Suprapubic skin (tissue), 4 donors: ENCODE results near the gene SPRTN. TPM values are rescaled to one million over a fixed set of nuclear protein-coding genes. Genes with fewer than 3 reads are reported as not detected.

Source experiments
- DNase-seq, 2 donors: peaks; one replicate each; pipeline ENCODE4 v3.0.0-alpha.2; 2019; ENCODE audit warnings: low spot score in 2 of 2
- H3K27ac ChIP-seq: fragments of 200-600 bp; sonication (generic); one replicate; pipeline ENCODE4 v1.5.1; 2019
- H3K27me3 ChIP-seq: fragments of 200-600 bp; sonication (generic); one replicate; pipeline ENCODE4 v1.5.1; 2019
- H3K36me3 ChIP-seq: fragments of 200-600 bp; sonication (generic); one replicate; pipeline ENCODE4 v1.5.1; 2019
- H3K4me1 ChIP-seq: fragments of 200-600 bp; sonication (generic); one replicate; pipeline ENCODE4 v1.5.1; 2019
- H3K4me3 ChIP-seq: fragments of 200-600 bp; sonication (generic); one replicate; pipeline ENCODE4 v1.5.1; 2019; ENCODE audit warnings: mild to moderate bottlenecking
- H3K9me3 ChIP-seq: fragments of 200-600 bp; sonication (generic); one replicate; pipeline ENCODE4 v1.5.1; 2019
- EP300 ChIP-seq: sonication (generic); formaldehyde crosslinking; IDR thresholded peaks from one replicate; pipeline ENCODE4 v1.6.1; 2017; ENCODE audit warnings: antibody characterized with exemption
- POLR2A ChIP-seq, 2 donors: fragments of 450-650 bp; IDR thresholded peaks; one replicate each; pipeline ENCODE4 v1.6.1; 2017; ENCODE audit warnings: antibody characterized with exemption in 2 of 2, mild to moderate bottlenecking in 2 of 2, moderate library complexity in 2 of 2
- POLR2AphosphoS5 ChIP-seq, 3 donors: sonication (generic); formaldehyde crosslinking; IDR thresholded peaks; one replicate each; pipeline ENCODE4 v1.6.1; 2017; ENCODE audit warnings: antibody characterized with exemption in 3 of 3
- WGBS: methylation state at CpG from one replicate; pipeline ENCODE4 v1.1.5; 2018; 5-methylcytosine and 5-hydroxymethylcytosine counted together
- total RNA-seq, 4 donors: library from RNA; depleted of rRNA; stranded (reverse); fragments of >200 nt; gene quantifications; one replicate each; pipeline ENCODE4 v1.1.0, GENCODE V29; 2016
- TF ChIP-seq, protein P1 (sequence below), 2 donors: fragments of 200-600 bp in 1 of 2; fragments of 450-650 bp in 1 of 2; sonication (generic) in 1 of 2; IDR thresholded peaks; one replicate each; pipeline ENCODE4 v1.5.1; 2016 to 2019; ENCODE audit warnings: antibody characterized with exemption in 2 of 2, mild to moderate bottlenecking in 1 of 2, moderate library complexity in 1 of 2

Gene SPRTN
- total RNA-seq, 4 donors from 2014 or later = 18.6 to 28.4 (median 22.8) TPM

- no peaks in the 10 kb centered on the region for H3K36me3 ChIP-seq
- H3K4me1 ChIP-seq = peaks cover 44% of the 10 kb centered on the region
- no peak overlapping the region for H3K4me3 ChIP-seq
- TF ChIP-seq POLR2A (IDR thresholded peaks at IDR 0.05) (no peak), EP300 (no peak), POLR2AphosphoS5 (IDR thresholded peaks at IDR 0.05) (no peak)
- TF ChIP-seq, protein P1, sequence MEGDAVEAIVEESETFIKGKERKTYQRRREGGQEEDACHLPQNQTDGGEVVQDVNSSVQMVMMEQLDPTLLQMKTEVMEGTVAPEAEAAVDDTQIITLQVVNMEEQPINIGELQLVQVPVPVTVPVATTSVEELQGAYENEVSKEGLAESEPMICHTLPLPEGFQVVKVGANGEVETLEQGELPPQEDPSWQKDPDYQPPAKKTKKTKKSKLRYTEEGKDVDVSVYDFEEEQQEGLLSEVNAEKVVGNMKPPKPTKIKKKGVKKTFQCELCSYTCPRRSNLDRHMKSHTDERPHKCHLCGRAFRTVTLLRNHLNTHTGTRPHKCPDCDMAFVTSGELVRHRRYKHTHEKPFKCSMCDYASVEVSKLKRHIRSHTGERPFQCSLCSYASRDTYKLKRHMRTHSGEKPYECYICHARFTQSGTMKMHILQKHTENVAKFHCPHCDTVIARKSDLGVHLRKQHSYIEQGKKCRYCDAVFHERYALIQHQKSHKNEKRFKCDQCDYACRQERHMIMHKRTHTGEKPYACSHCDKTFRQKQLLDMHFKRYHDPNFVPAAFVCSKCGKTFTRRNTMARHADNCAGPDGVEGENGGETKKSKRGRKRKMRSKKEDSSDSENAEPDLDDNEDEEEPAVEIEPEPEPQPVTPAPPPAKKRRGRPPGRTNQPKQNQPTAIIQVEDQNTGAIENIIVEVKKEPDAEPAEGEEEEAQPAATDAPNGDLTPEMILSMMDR (IDR thresholded peaks at IDR 0.05) = no peak
- no peak overlapping the region for H3K27ac ChIP-seq
- H3K9me3 ChIP-seq = no peaks in the 10 kb centered on the region
- DNase-seq = no peak
- H3K27me3 ChIP-seq = no peaks in the 10 kb centered on the region
Measured at GRCh38 chr1:231386466-231386865, 48.4 kb downstream of the SPRTN start.

DNA sequence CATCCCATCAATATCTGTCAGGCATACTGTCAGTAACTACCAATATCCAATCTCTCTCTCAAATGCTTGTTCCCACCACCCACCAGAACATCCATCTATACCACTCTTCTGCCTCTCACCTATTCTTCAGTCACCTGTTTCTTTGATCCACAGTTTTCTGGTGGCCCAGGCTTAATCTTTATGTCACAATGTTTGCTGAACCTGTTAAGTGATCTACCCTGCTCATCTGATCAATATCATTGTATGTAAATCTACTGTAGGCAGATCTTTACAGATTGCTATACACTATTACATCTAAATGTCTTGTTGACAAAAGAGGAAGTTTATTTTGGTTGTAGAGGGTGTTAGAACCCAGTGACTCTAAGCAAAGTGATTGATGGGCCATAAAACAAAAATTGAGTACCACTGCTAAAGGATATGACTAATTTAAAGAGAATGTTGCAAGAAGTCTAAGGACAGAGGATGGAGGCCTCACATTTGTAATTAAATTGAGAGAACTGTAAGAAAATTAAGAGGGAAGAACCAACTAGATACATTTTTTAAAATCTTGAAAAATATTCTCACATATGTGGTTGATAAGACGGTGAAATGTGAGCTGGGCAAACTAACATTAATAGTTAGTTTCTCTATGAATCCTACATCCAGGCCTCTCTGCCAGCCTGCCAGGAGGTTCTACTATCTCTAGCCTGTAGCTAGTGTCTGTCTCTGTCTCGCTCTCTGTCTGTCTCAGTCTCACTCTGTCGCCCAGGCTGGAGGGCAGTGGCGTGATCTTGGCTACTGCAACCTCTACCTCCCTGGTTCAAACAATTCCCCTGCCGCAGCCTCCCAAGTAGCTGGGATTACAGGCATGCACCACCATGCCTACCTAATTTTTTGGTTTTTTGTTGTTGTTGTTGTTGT, 49.9 kb downstream of the SPRTN start:
- H3K36me3 ChIP-seq = no peaks in the 10 kb centered on the region
- 96% methylated on average over 5 of the region's 5 CpGs for WGBS
- H3K9me3 ChIP-seq = no peaks in the 10 kb centered on the region
- TF ChIP-seq POLR2A (IDR thresholded peaks at IDR 0.05) (no peak), EP300 (no peak), POLR2AphosphoS5 (IDR thresholded peaks at IDR 0.05) (no peak)
- TF ChIP-seq, protein P1 (IDR thresholded peaks at IDR 0.05) = no peak
- no peak for DNase-seq
- H3K27me3 ChIP-seq = no peaks in the 10 kb centered on the region
- H3K27ac ChIP-seq = no peak overlapping the region
- peaks cover 31% of the 10 kb centered on the region for H3K4me1 ChIP-seq
- H3K4me3 ChIP-seq = no peak overlapping the region

- Histone ChIP-seq H3K27ac (no peak overlapping the region), H3K4me3 (no peak overlapping the region), H3K4me1 (peaks cover 25% of the 10 kb centered on the region), H3K36me3 (no peaks in the 10 kb centered on the region), H3K9me3 (no peaks in the 10 kb centered on the region), H3K27me3 (no peaks in the 10 kb centered on the region)
- WGBS = 78% methylated on average over 2 of the region's 2 CpGs
- DNase-seq = no peak
- TF ChIP-seq POLR2AphosphoS5 (IDR thresholded peaks at IDR 0.05) = no peak
- TF ChIP-seq EP300 = no peak
- TF ChIP-seq, protein P1 (IDR thresholded peaks at IDR 0.05) = no peak
- TF ChIP-seq POLR2A (IDR thresholded peaks at IDR 0.05) = no peak
Measured at GRCh38 chr1:231390071-231390470, 52.0 kb downstream of the SPRTN start.

DNA sequence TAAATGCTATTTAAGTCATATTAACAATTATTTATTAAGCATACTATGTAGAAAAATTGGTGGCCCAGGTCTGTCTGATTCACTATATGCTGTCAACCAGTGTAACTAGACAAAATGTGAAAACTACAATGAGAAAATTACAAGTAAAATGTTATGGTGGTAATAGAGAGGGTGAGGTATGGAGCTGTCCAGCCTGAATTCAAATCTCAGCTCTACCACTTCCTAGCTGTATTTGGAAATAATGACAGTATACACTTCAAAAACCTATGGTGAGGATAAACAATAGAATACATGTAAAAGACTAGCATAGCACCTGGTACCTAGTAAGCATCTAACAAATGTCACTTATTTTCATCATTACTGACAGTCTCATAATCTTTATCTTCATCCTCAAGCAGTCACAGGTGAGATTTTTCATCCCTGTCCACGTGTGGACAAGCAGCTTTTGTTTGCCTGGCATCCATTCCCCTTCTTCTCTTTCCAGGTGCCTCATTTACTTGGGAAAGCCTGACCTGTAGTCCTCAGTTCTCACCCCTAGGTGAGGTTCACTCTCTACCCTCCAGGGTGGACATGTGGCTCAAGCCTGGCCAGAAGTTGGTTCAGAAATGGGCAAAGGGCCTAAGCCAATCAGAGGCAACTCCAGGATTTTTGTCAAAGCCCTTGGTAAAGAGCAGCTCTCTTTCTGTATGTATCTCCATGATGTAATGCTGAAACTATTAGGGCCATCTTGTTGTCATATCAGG, 54.5 kb downstream of the SPRTN start:
- DNase-seq = no peak
- H3K4me3 ChIP-seq = no peak overlapping the region
- 57% methylated on average over 1 of the region's 1 CpG for WGBS
- H3K9me3 ChIP-seq = no peaks in the 10 kb centered on the region
- no peak overlapping the region for H3K27ac ChIP-seq
- H3K27me3 ChIP-seq = no peaks in the 10 kb centered on the region
- H3K36me3 ChIP-seq = no peaks in the 10 kb centered on the region
- TF ChIP-seq, protein P1 (IDR thresholded peaks at IDR 0.05) = no peak
- no peak for TF ChIP-seq POLR2A (IDR thresholded peaks at IDR 0.05)
- TF ChIP-seq EP300 = no peak
- no peak for TF ChIP-seq POLR2AphosphoS5 (IDR thresholded peaks at IDR 0.05)
- H3K4me1 ChIP-seq = peaks cover 38% of the 10 kb centered on the region

DNA sequence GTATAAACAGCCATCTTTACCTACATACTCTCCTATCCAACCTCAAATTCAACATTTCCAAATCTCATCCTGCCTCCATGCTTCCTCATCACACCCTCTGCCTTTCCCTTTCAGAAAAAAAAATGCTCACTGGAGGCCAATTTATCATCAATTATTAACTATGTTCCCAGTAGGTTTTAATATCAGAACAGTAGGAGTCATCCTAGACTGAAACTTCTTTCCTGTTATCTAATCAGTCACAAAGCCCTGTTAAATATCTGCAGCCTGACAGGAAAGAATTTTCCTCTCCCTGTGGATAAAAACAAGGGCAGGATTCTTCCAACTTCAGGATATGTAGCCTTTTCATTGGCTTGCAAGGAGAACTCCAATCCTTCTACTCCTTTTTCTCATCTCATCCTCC, 55.6 kb downstream of the SPRTN start:
- no peak overlapping the region for H3K4me3 ChIP-seq
- peaks cover 30% of the 10 kb centered on the region for H3K4me1 ChIP-seq
- TF ChIP-seq EP300 (no peak), POLR2AphosphoS5 (IDR thresholded peaks at IDR 0.05) (no peak), POLR2A (IDR thresholded peaks at IDR 0.05) (no peak)
- TF ChIP-seq, protein P1 (IDR thresholded peaks at IDR 0.05) = no peak
- no peaks in the 10 kb centered on the region for H3K9me3 ChIP-seq
- H3K36me3 ChIP-seq = no peaks in the 10 kb centered on the region
- no peak overlapping the region for H3K27ac ChIP-seq
- no peaks in the 10 kb centered on the region for H3K27me3 ChIP-seq
- no peak for DNase-seq
